ENCODE data around the gene CROCC2. TPM values are rescaled to one million over a fixed set of nuclear protein-coding genes. Genes with fewer than 3 reads are reported as not detected.

Gene CROCC2
- polyA plus RNA-seq, 4 donors = 0.03 to 0.09 (median 0.05) TPM

DNA sequence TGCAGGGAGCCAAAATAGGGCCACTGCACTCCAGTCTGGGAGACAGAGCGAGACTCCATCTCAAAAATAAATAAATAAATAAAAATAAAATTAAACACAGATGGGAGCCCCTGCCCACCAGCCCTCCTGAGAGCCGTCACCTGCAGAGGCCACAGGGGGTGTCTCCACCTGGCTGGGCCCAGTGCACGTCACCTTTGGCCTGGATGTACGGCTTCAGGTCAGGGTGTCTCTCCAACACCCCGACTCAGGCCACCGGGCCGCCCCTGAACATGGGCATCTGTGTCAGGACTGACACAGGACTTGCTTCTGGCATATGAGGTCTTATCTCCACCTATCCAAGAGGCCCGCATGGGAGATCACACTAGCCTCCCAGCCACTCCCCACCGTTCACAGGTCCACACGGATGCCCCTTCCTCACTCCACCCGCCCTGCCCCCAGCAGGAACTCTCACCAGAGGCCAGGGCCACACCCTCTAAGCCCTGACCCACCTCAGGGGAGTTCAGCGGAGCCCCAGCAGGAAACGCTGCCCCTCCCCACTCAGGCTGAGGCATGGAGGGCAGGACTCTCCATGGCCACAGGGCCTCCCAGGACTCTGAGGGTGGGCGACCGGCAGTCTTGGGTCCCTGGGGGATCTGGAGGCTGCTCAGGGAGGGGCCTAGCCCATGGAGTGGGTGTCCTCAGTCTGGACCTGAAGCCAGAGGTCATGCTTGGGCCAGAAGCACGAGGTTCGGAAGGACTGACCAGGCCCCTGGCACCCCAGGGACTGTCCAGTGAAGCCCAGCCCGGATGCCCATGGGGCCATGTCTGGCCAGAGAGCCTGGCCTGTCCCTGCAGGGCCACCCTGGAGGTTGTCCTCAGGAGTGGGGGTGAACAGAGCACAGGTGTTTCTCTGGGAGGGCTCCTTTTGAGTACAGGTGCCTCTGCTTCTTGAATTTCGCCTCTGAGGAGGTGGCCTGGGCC is 1.6 kb upstream of the CROCC2 start:
- DNase-seq (ENCODE audit: low read depth in 4 of 4, low spot score in 3 of 4) = no peak

DNA sequence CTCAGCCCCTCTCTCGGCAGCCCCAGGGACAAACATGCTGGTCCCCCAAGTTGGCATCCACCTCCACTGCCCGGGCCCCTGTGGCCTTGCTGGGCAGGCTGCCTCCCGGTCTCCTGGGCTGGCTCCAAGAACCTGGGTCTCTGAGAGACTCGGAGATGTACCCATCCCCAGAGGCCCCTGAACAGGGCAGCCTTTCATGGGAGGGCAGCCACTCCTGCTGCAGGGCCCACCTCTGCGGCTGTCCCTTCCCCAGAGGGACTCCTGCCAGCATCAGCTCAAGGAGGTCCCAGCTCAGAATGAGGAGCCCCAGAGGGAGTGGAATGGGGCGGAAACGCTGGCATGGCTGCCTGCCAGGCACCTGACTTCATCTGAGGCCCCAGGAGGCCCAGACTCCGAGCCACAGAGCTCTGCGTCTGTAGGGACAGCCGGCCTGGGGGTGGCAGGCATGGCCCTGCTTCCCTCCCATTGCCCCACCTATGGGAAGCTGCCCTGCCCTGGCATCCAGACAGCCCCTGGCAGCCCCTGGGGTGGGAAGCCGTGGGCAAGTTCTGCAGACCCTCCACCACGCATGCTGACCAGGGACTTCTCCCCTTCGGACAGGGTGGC is 857 bp upstream of the CROCC2 start:
- DNase-seq (ENCODE audit: low read depth in 4 of 4, low spot score in 3 of 4) = no peak

DNA sequence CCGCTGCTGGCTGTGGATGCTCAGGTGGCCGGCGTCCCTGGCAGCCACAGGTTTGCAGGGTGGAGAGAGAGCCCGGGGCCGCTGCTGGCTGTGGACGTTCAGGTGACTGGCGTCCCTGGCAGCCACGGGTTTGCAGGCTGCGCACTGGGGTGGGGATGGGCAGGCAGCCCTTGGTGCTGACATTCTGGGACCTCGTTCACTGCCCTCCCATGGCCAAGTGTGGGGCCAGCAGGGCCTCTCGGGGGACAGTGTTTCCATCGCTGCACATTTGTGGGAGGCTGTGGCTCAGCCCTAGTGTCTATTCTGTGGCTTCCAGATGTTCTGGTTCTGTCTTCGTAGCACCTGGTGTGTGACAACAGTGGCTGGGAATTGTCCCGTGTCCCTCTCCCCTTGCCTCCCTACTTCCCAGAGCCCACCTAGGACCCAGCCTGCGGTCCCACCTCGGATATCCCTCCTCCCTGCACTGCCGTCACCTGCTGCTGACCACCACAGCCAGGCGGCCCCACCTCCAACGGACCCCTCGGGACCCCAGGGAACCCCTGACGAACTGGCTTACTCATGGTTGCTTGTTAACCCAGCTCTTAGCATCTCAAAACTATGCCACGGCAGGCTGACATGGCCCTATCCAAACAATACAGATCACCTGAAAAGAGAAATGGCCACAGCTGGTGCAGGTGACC is 915 bp downstream of the CROCC2 start:
- DNase-seq (ENCODE audit: low read depth in 4 of 4, low spot score in 3 of 4) = no peak

DNA sequence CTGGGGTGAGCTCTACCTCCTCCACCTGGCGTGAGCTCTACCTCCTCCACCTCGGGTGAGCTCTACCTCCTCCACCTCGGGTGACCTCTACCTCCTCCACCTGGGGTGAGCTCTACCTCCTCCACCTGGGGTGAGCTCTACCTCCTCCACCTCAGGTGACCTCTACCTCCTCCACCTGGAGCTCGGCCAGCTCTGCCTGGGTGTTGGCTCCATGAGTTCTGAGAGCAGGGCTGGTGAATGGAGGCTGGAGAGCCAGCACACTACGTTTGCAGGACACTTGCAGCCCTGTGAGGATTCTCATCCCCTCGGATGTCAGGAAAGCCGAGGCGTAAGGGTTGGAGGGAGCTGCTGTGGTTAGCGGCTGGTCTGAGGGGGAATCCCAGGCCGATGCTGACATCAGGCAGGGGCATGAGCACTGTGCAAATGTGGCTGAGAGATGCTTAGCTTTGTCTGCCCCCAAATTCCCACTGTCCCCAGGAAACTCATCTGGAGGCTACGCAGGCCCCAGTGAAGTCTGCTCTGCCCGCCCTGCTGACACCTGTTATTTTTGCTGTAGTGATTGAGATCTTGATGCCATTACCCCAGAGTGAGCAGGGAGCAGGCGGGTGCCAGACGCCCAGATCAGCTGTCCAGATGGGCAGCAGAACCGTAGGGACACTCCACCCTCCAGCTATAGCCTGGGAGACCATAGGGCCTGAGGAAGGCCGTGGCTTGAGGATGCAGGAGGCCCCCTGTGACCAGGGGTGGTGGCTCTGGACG is 3.3 kb downstream of the CROCC2 start:
- no peak for DNase-seq (ENCODE audit: low read depth in 4 of 4, low spot score in 3 of 4)

DNA sequence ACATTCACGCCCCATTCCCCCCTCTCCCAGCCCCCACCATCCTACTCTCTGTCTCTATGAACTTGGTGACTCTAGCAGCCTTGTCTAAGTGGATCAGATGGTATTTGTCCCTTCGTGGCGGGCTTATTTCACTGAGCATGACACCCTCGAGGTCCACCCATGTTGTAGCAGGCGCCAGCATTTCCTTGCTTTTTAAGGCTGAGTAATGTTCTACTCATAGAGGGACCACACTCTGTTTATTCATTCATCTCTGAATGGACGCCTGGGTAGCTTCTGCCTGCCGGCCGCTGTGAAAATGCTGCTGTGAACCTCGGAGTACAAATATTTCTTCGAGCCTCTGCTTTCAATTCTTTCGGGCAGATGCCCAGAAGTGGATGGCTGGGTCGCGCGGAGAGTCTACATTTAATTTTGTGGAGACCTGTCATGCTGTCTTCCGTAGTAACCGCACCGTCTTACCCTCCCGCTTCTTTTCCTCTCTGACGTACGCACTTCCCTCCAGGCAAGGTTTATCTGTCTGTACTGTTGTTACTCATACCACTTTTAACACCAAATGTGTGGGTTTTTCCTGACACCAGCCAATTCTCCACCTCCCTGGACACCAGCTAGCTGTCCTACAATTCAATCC is 5.6 kb downstream of the CROCC2 start:
- DNase-seq (ENCODE audit: low read depth in 4 of 4, low spot score in 3 of 4) = no peak

DNA sequence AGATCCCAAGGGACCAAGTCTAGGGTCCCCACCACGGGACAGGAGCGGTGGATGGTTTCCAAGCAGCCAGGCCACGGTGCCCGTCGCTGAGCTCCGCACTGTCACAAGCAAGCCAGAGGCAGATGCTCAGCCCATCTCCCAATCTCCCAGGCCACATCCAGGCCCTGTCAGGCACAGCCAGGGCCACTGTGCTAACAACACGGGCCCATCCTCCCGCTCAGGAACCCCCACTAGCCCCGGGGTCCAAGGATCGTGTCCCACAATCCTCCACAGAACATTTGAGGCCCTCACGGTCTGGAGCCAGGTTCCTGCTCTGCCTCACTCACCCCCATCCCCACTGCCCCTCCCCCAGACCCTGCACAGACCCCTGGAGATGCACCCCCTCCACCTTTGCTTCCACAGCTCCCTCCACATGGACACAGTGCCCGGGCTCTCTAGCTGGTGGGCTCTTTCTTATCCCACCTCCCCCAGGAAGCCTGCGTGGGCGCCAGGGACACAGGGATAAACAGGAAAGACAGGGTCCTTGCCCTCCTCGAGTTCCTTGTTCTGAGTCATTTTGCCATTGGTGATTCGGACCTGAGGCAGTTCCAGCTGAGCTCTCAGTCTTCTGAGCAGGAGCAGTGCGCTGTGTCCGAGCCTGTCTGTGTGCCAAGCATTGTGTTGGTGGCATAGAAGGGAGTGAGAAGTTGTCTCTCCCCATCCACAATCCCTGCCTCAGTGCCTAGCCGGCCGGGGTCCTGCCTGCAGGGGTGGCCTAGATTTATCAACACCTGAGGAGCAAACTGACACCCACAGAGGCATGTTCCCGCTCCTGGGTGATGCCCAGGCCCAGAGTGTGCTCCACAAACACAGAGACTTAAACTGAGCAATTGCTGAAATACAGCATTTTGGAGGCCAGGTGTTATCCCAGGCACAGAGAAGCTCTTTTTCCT is 7.0 kb downstream of the CROCC2 start:
- no peak for DNase-seq (ENCODE audit: low read depth in 4 of 4, low spot score in 3 of 4)

DNA sequence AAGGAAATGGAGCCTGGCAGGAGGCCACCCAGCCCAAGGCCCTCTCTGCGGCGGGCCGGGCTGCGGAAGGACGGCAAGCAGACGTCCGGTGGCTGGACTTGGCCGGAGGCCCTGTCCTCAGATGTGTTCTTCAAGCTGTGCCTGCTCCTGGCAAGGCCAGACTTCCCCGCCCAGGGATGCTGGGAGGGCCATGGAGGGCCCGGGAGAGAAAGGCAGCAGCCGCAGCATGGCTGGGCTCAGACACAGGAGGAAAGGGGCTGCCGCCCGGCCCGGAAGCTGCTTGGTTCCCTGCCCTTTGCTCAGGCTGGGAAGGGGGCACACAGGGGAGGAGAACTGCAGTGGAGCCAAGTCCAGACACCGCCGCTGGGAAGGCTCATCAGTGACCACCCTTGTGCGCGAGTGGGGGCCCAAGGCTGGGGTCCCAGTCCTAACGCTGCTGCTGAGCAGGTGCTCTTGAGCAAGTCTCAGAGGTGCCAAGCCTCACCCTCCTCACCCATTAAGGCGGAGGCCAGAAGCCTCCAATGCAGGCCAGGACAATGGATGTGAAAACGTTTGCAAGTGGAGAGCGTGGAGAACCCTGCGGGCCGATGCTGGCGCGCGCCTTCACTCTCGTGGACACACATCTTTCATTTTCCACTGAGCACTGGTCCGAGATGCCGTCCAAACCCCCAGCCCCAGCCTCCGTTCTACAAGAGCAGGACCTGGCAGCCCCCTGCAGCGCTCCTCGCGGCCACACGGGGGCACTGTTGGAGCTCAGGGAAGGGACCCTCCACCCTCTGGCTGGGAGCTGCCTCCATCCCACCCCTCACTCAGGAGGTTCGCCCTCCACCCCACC is 7.9 kb downstream of the CROCC2 start:
- no peak for DNase-seq (ENCODE audit: low read depth in 4 of 4, low spot score in 3 of 4)

DNA sequence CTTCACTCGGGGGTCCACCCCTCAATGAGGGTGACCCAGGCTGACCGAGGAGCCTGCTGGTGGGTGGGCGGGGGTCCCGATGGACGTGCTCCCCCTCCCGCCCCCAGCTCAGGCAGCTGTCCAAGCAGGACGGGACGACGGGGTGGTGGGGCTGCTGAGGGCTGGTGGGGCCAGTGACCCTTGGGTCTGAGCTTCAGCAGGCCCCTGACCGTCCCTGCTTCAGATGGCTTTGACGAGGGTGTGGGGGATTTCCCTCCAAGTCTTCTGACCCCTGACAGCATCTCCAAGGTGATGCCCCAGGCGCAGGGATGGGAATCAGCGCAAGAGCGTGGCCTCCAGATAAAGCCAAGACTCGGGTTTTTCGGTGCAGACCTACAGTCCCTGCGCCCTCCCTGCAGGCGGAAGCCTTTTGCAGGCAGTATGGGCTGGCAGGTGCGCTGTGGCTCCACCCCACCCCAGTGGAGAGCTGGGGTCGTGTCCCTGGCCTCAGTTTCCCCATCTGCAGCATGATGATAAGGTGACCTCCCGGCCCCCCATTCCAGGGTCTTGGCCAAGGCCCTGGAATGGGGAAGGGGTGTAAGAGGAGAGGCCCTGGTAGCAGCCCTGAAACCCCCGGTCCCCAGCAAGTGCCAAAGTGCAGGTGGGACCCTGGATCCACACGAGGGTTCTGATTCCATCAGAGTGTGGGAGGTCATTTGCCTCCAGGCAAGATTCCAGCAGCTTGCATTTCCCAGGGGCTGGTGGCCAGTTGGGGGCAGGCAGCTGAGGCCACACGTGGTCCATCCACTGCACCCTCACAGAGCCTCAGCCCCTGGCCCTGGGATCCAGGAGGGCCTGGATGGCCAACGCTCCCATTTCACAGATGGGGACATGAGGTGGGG is 8.7 kb downstream of the CROCC2 start:
- no peak for DNase-seq (ENCODE audit: low read depth in 4 of 4, low spot score in 3 of 4)

DNA sequence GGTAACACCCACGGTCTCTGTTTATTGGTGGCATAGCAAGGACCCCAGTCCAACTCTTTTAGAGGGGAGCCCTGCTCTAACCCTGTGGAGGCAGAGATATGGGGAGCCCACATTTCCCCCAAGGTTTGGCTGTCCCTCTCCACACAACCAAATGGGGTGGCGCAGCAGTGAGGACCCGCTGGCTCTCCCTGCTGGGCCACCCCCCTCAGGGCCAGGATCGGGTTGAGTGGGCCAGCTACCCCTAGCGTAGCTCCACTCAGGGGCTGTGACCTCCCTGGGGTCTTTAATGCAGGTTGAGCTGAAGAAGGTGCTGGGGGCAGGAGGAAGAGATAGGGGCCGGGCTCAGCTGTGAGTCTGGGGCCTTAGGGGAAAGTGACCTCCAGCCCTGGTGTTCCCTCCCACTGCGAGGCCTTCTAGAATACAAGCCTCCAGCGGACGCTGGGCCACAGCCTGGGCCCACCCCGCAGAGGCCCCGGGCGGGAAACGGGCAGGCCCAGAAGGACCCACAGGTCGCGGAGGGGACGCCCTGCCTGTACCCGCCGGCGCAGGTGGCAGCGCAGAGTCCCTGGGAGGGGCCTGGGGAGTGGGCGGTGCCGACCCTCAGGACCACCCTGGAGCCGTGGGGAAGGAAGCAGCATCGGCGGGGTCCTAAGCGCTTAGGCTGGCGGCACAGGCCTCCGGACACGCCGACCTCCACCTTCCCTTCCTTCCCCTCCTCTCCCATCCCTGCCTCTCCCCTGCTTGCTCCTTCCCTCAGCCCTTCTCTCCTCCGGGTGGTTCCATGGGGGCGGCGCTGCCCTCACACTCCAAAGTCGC is 9.6 kb downstream of the CROCC2 start:
- no peak for DNase-seq (ENCODE audit: low read depth in 4 of 4, low spot score in 3 of 4)

DNA sequence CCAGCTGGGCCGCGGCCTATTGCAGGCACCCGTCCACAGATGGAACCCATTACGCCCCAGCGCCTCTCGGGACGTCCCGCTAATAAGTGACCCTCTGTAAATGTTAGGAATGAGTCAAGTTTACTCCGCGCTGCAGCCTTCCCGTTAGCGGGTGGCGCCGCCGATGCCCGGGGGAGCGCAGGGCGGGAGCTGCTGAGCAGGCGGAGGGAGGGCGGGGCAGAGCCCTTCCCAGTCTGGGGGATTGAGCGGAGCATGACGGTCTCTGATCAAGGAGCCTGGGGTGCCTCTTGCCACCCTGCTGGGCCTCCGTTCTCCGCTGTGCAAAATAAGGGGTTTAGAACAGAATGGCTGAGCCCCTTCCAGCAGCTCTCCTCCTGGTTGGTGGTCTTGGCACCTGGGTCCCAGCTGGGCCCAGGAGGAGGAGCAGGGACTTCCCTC is 10.5 kb downstream of the CROCC2 start:
- peak in 1 of 4 donors; percentile 45 for DNase-seq (ENCODE audit: low read depth in 4 of 4, low spot score in 3 of 4)

DNA sequence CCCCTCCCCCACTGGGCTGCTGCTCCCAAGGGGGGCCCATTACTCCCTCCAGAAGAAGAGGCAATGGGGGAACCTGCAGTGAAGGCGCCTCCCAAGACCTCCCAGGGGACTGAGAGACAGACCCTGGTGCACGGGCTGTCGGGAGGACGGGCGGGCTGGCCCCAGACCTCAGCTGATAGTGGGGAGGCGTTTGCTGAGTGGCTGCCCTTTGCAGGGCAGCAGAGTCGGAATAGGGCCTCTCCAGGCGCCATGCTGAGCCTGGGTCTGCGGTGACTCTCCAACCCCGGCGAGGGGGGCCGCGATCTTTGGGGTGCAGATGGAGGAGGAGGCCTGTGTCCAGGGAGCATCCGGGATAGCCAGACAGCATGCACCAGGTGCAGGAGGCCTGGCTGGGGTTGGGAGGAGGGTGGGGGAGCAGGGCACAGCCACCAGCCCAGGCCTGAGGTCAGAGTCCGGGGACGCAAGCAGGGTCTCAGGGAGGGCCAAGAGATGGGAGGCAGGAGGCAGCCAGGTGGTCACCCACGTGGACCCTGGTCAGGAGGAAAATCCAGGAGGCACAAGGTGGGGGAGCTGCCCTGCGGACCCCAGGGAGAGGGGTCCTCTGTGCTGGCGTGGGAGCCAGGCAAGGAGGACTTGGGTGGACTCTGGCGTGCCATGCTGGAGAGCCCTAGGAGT is 11.0 kb downstream of the CROCC2 start:
- DNase-seq (ENCODE audit: low read depth in 4 of 4, low spot score in 3 of 4) = no peak

DNA sequence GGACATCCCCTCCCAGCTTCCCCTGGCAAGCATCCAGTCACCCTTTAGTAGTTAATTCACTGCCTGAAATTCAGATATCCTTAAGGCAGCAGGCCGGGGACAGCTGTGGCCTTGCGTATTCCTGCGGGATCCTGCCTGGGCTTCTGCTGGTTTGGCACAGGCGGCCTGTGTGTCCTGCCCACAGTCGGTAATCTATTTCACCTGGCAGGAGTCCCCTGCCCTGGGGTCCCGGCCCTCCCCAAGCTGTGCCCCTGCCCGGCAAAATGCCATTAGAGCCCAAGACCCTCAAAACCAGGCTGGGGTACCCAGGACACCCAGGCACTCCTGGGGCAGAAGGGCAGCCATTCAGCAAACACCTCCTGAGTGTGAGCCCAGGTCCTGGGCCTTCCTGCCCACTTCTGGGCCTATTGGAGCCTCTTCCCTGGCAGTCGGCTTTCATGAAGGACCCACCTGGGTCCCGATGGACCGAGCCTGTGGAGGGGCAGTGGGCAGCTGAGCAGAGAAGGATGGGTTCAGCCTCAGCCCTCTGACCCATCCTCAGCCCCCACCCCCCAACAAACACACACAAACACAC is 11.6 kb downstream of the CROCC2 start:
- DNase-seq (ENCODE audit: low read depth in 4 of 4, low spot score in 3 of 4) = no peak

DNA sequence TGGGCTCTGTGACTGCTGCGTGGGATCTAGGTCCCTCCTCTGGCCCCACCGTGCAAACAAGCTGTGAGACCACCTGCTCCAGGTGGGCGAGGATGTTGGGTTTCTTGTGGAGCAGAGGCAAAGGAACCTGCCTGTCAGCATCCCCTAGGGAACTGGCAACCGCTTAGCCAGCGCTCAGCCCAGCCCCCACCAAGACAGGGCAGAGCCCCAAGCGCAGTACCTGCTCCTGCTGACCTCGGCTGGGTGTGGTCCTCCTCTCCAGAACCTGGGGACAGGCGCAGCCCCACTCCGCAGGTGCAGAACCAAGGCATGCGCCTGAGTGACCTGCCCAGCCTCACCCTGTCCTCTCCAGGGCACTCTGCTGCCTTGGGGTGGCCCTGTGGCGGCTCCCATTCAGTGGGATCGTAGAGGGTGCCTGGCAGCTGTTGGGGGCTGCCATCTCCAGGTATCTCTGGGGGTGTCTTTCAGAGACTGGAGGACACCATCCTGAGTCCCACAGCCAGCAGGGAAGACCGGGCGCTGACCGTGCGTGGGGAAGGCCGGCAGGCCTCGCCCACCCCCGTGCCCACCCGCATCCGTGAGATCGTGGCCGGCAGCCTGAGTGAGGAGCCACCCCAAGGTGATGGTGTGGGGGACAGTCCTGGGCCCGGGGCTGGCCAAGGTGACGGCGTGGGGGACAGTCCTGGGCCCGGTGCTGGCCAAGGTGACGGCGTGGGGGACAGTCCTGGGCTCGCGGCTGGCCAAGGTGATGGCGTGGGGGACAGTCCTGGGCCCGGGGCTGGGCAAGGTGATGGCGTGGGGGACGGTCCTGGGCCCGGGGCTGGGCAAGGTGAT is 12.3 kb downstream of the CROCC2 start:
- no peak for DNase-seq (ENCODE audit: low read depth in 4 of 4, low spot score in 3 of 4)

DNA sequence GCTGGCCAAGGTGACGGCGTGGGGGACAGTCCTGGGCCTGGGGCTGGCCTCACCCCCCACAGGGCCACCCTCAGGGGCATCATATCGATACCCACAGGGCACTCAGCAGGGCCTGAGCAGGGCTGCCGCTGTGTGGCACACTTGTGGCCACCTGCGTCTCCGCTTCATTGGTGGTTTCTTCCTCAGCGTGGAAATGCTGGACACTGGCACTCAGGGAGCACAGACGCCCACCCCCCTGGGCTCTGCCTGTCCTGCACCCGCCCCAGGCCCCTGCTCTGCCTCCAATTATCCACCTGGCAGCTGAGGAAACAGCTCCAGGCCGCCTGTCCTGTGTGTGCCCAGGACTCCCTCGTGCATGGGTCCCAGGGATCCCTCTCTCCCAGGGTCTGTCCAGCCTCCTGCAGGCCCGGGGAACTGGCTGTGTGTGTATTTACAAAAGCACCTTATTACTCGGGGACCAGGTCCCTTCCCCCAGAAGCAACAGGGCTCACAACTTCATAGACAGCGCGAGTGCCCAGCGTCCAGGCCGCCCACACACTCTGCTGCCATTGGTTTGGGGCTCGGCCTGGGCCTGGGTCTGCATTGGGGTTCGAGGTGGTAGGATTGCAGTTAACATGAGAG is 13.1 kb downstream of the CROCC2 start:
- no peak for DNase-seq (ENCODE audit: low read depth in 4 of 4, low spot score in 3 of 4)

Measured in left renal pelvis (tissue), 4 donors.